ENCODE data around the gene UMPS.

UMPS gene

DNA sequence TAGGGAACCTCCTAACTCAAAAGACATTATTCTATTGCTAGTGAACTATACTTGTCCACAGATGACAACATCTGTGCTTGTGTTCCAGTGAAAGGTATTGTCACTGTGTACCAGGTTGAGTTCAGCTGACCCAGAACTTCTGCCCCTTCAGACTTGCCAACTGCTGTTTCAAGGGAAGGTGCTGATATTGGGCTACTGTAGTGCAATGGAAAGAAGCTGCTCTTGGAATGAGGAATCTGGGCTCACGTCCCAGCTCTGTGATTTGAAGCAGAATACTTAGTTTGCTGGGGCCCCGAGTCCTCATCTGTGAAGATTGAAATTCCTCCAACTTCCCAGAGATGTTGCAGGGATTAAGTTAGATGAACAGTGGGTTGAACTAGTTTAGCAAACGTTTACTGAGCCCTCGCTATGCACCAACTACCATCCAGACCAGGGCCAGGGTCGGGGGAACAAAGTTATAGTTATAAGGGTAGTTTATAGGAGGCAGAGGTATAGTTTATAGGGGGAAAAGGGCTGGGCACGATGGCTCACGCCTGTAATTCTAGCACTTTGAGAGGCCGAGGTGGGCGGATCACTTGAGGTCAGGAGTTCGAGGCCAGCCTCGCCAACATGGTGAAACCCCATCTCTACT lies 15.9 kb upstream of the UMPS start:
- no peaks in the 10 kb centered on the region for H4K20me1 ChIP-seq (ENCODE audit: insufficient read depth, low read length)
- H3K9me3 ChIP-seq (replicated peaks; ENCODE audit: insufficient read depth, low read length), result no peaks in the 10 kb centered on the region
- no peak overlapping the region for H3K27ac ChIP-seq (ENCODE audit: low read length)
- H3K79me2 ChIP-seq (ENCODE audit: low read length), result no peaks in the 10 kb centered on the region
- no peaks in the 10 kb centered on the region for H3F3A ChIP-seq (ENCODE audit: insufficient read depth, low read length)
- no peak overlapping the region for H3K9ac ChIP-seq (ENCODE audit: low read length)
- no peak overlapping the region for H2AFZ ChIP-seq (ENCODE audit: low read length)
- H3K4me3 ChIP-seq (ENCODE audit: low read length), result no peak overlapping the region
- DNase-seq, result no peak
- TF ChIP-seq, protein P1, sequence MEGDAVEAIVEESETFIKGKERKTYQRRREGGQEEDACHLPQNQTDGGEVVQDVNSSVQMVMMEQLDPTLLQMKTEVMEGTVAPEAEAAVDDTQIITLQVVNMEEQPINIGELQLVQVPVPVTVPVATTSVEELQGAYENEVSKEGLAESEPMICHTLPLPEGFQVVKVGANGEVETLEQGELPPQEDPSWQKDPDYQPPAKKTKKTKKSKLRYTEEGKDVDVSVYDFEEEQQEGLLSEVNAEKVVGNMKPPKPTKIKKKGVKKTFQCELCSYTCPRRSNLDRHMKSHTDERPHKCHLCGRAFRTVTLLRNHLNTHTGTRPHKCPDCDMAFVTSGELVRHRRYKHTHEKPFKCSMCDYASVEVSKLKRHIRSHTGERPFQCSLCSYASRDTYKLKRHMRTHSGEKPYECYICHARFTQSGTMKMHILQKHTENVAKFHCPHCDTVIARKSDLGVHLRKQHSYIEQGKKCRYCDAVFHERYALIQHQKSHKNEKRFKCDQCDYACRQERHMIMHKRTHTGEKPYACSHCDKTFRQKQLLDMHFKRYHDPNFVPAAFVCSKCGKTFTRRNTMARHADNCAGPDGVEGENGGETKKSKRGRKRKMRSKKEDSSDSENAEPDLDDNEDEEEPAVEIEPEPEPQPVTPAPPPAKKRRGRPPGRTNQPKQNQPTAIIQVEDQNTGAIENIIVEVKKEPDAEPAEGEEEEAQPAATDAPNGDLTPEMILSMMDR (IDR thresholded peaks at IDR 0.05; ENCODE audit: low read length), result no peak
- TF ChIP-seq EZH2 (optimal IDR thresholded peaks at IDR 0.05; ENCODE audit: low read depth, low read length), result no peak
- no peak for TF ChIP-seq EZH2phosphoT487 (IDR thresholded peaks at IDR 0.05; ENCODE audit: low read length)
- no peaks in the 10 kb centered on the region for H3K4me1 ChIP-seq (ENCODE audit: low read length)
- H3K4me2 ChIP-seq (ENCODE audit: low read depth, low read length), result no peak overlapping the region
- no peaks in the 10 kb centered on the region for H3K9me2 ChIP-seq (replicated peaks; ENCODE audit: insufficient read depth, low read length)
- no peaks in the 10 kb centered on the region for H3K36me3 ChIP-seq (replicated peaks; ENCODE audit: insufficient read depth, low read length)
- no peaks in the 10 kb centered on the region for H3K27me3 ChIP-seq (replicated peaks; ENCODE audit: insufficient read depth, low read length)

DNA sequence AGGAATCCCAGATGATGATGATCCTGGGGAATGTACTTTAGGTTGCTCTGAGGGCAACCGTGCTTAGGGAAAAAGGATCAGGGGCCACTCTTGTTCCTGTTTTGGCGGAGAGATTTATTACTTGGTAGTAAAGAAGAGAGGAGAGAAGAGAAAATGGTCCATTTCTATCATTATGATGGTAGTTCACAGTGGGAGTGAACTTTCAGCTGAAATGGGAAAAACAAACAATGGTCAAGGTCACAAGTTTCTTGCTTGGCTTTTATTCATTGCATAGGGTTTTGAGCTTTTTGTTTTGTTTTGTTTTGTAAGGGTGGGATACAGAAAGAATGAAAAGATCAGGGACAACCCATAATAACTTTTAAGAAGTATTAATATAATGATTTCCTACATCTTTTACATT lies 7.7 kb upstream of the UMPS start:
- TF ChIP-seq EZH2 (optimal IDR thresholded peaks at IDR 0.05; ENCODE audit: low read depth, low read length), result no peak
- TF ChIP-seq EZH2phosphoT487 (IDR thresholded peaks at IDR 0.05; ENCODE audit: low read length), result no peak
- TF ChIP-seq, protein P1 (IDR thresholded peaks at IDR 0.05; ENCODE audit: low read length), result no peak
- no peaks in the 10 kb centered on the region for H3F3A ChIP-seq (ENCODE audit: insufficient read depth, low read length)
- DNase-seq, result no peak
- H4K20me1 ChIP-seq (ENCODE audit: insufficient read depth, low read length), result no peaks in the 10 kb centered on the region
- H2AFZ ChIP-seq (ENCODE audit: low read length), result no peak overlapping the region
- no peaks in the 10 kb centered on the region for H3K9me3 ChIP-seq (replicated peaks; ENCODE audit: insufficient read depth, low read length)
- no peak overlapping the region for H3K27ac ChIP-seq (ENCODE audit: low read length)
- H3K4me1 ChIP-seq (ENCODE audit: low read length), result no peaks in the 10 kb centered on the region
- H3K79me2 ChIP-seq (ENCODE audit: low read length), result no peaks in the 10 kb centered on the region
- no peak overlapping the region for H3K4me3 ChIP-seq (ENCODE audit: low read length)
- H3K36me3 ChIP-seq (replicated peaks; ENCODE audit: insufficient read depth, low read length), result no peaks in the 10 kb centered on the region
- H3K4me2 ChIP-seq (ENCODE audit: low read depth, low read length), result no peak overlapping the region
- no peaks in the 10 kb centered on the region for H3K9me2 ChIP-seq (replicated peaks; ENCODE audit: insufficient read depth, low read length)
- H3K9ac ChIP-seq (ENCODE audit: low read length), result no peak overlapping the region
- no peaks in the 10 kb centered on the region for H3K27me3 ChIP-seq (replicated peaks; ENCODE audit: insufficient read depth, low read length)

- Histone ChIP-seq H3K9me3 (replicated peaks; ENCODE audit: insufficient read depth, low read length) (no peaks in the 10 kb centered on the region), H3K9me2 (replicated peaks; ENCODE audit: insufficient read depth, low read length) (no peaks in the 10 kb centered on the region), H3K4me1 (ENCODE audit: low read length) (0 out of 2 replicates have a peak, but pooled peaks cover 5% of the 10 kb centered on the region), H4K20me1 (ENCODE audit: insufficient read depth, low read length) (no peaks in the 10 kb centered on the region), H3K4me3 (ENCODE audit: low read length) (peak overlapping the region; percentile 96), H3K79me2 (ENCODE audit: low read length) (peaks cover 50% of the 10 kb centered on the region), H3K9ac (ENCODE audit: low read length) (peak overlapping the region; percentile 94), H3K4me2 (ENCODE audit: low read depth, low read length) (peak overlapping the region; percentile 92), H2AFZ (ENCODE audit: low read length) (peak overlapping the region; percentile 77), H3F3A (ENCODE audit: insufficient read depth, low read length) (no peaks in the 10 kb centered on the region), H3K27ac (ENCODE audit: low read length) (peak overlapping the region; percentile 56; the same call in 1 of the 2 replicates), H3K36me3 (replicated peaks; ENCODE audit: insufficient read depth, low read length) (no peaks in the 10 kb centered on the region), H3K27me3 (replicated peaks; ENCODE audit: insufficient read depth, low read length) (no peaks in the 10 kb centered on the region)
- no peak for TF ChIP-seq EZH2phosphoT487 (IDR thresholded peaks at IDR 0.05; ENCODE audit: low read length)
- no peak for TF ChIP-seq EZH2 (optimal IDR thresholded peaks at IDR 0.05; ENCODE audit: low read depth, low read length)
- TF ChIP-seq, protein P1 (IDR thresholded peaks at IDR 0.05; ENCODE audit: low read length), result no peak
- no peak for DNase-seq
Measured at GRCh38 chr3:124730941-124731297, 667 bp downstream of the UMPS start.

All from MM.1S (cell line).